ENCODE data around the gene MRPS27.

DNA sequence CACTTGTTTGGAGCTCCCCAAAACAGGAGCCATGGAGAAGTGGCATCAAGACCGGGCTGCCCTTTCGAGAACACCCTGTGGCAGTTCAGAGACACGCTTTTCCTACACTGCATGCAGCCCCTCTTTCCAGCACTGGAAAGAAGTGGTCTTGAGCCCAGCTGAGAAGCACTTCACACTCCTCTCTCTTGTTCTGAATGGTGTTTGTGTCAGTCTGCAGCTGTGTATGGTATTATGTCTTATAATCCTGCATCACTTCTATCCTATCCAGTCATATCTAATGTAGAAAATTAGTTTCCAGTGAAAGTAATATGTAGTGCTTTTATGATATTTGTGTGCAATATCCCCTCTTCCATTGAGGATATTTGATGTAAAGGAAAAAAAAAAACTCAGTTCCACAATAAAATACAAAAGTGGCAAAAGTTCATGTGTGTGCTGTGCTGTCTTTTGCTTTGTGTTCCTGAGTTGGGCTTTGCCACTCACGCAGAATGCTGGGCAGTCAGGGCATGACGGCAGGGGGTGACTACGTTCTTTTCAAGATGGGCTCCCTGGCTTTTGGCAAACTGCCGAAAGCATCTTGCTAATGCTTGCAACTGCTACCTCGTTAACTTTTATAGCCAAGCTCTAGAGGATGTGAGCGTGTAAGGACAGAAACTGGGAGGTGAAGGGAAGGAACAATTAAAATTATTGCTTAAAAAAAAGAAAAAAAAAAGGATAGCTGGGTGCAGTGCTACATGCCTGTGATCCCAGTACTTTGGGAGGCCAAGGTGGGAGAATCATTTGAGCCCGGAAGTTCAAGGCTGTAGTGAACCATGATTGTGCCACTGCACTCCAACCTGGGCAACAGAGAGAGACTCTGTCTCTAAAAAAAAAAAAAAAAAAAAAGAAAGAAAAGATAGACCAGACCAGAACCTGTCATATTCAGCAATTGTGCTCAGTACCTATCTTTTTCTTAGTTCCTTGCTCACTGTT lies 110.6 kb downstream of the MRPS27 start:
- TF ChIP-seq, protein P1, sequence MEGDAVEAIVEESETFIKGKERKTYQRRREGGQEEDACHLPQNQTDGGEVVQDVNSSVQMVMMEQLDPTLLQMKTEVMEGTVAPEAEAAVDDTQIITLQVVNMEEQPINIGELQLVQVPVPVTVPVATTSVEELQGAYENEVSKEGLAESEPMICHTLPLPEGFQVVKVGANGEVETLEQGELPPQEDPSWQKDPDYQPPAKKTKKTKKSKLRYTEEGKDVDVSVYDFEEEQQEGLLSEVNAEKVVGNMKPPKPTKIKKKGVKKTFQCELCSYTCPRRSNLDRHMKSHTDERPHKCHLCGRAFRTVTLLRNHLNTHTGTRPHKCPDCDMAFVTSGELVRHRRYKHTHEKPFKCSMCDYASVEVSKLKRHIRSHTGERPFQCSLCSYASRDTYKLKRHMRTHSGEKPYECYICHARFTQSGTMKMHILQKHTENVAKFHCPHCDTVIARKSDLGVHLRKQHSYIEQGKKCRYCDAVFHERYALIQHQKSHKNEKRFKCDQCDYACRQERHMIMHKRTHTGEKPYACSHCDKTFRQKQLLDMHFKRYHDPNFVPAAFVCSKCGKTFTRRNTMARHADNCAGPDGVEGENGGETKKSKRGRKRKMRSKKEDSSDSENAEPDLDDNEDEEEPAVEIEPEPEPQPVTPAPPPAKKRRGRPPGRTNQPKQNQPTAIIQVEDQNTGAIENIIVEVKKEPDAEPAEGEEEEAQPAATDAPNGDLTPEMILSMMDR (IDR thresholded peaks at IDR 0.05; ENCODE audit: low read depth, low read length, poor library complexity, severe bottlenecking): no peak
- no peak for TF ChIP-seq EZH2phosphoT487 (IDR thresholded peaks at IDR 0.05; ENCODE audit: borderline replicate concordance, low read length)

All from DOHH2 (cell line).